Measurements from ENCODE around the gene RPL22.
A peak's percentile ranks its signal among the peaks of the same experiment; 100 is the strongest.

RPL22 gene

DNA sequence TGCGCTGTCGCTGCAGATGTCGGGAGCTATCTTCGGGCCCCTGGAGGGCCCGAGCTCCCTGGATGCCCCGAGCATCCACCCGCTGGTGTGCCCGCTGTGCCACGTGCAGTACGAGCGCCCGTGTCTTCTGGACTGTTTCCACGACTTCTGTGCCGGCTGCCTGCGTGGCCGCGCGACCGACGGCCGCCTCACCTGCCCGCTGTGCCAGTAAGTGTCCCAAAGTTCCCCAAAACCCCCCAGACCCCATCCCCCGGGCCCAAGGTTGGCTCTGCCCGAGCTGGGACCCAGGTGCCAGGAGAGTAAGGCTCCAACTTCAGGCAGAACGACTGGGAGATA is 7.1 kb upstream of the RPL22 start:
- DNase-seq (ENCODE audit: insufficient read length, low spot score) (no peak), FAIRE-seq (no peak)
- TF ChIP-seq PAX5 (IDR thresholded peaks at IDR 0.05; ENCODE audit: insufficient read depth, low read length, severe bottlenecking) (no peak), POLR2A (IDR thresholded peaks at IDR 0.05; ENCODE audit: low read depth, low read length) (no peak), POU2F2 (IDR thresholded peaks at IDR 0.05; ENCODE audit: low read depth, low read length) (no peak), TAF1 (IDR thresholded peaks at IDR 0.05; ENCODE audit: low read depth, low read length) (no peak), SPI1 (IDR thresholded peaks at IDR 0.05; ENCODE audit: low read depth, low read length) (no peak), POLR2AphosphoS5 (IDR thresholded peaks at IDR 0.05; ENCODE audit: low read depth, low read length) (no peak)

DNA sequence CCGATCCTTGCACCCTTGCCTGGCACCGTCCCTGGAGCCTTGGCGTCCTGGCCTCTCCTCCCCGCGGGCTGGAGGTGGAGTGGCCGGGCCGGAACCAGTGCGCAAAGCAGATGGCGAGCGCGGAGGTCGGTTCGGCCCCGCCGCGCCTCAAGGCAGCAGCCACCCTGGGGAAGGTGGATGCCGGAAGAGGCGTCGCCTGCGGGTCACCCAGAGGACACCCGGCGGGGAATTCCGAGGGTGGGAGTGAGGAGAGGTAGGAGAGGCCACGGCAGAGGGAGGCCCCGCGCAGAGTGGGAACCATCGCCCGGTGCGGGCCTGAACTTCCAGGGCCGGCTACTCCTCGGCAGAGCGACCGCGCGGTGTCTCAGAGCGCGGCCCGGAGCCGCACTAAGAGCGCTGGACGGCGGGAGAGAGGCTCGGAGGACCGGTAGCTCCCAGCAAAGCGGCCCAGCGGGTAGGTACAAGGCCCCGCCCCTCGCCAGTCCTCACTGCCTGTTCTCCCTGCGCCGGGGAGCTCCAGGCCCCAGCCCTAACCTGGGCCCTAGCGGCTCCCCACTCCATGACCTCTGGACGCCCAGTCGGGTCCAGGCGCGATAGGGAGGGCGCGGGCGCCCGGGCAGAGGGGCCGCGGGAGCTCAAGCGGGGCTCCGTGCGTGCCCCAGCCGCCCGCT is 6.6 kb upstream of the RPL22 start, which contains the start of gene RNF207:
Gene RNF207 (plus strand): TSS at position 271 of the 671 bp plus-strand sequence. CDS start 417 bp downstream, outside the sequence.
- FAIRE-seq: peak; percentile 89
- TF ChIP-seq POLR2AphosphoS5 (IDR thresholded peaks at IDR 0.05; ENCODE audit: low read depth, low read length) (peak; percentile 58), POU2F2 (IDR thresholded peaks at IDR 0.05; ENCODE audit: low read depth, low read length) (no peak), SPI1 (IDR thresholded peaks at IDR 0.05; ENCODE audit: low read depth, low read length) (no peak), PAX5 (IDR thresholded peaks at IDR 0.05; ENCODE audit: insufficient read depth, low read length, severe bottlenecking) (no peak), TAF1 (IDR thresholded peaks at IDR 0.05; ENCODE audit: low read depth, low read length) (peak; percentile 47; the same call in 1 of the 2 replicates), POLR2A (IDR thresholded peaks at IDR 0.05; ENCODE audit: low read depth, low read length) (peak; percentile 69)
- DNase-seq (ENCODE audit: insufficient read length, low spot score): peak; percentile 86

GRCh38 chr1:6202256-6202655 is 2.9 kb upstream of the RPL22 start:
- no peak for DNase-seq (ENCODE audit: insufficient read length, low spot score)
- FAIRE-seq: no peak
- TF ChIP-seq POU2F2 (IDR thresholded peaks at IDR 0.05; ENCODE audit: low read depth, low read length) (no peak), SPI1 (IDR thresholded peaks at IDR 0.05; ENCODE audit: low read depth, low read length) (no peak), TAF1 (IDR thresholded peaks at IDR 0.05; ENCODE audit: low read depth, low read length) (no peak), PAX5 (IDR thresholded peaks at IDR 0.05; ENCODE audit: insufficient read depth, low read length, severe bottlenecking) (no peak), POLR2AphosphoS5 (IDR thresholded peaks at IDR 0.05; ENCODE audit: low read depth, low read length) (no peak), POLR2A (IDR thresholded peaks at IDR 0.05; ENCODE audit: low read depth, low read length) (no peak)

GRCh38 chr1:6200188-6200809 is 904 bp upstream of the RPL22 start:
- FAIRE-seq (no peak), DNase-seq (ENCODE audit: insufficient read length, low spot score) (no peak)
- no peak for TF ChIP-seq POLR2AphosphoS5 (IDR thresholded peaks at IDR 0.05; ENCODE audit: low read depth, low read length)
- no peak for TF ChIP-seq SPI1 (IDR thresholded peaks at IDR 0.05; ENCODE audit: low read depth, low read length)
- TF ChIP-seq TAF1 (IDR thresholded peaks at IDR 0.05; ENCODE audit: low read depth, low read length): no peak

GRCh38 chr1:6198646-6199297 is 623 bp downstream of the RPL22 start:
- TF ChIP-seq POU2F2 (IDR thresholded peaks at IDR 0.05; ENCODE audit: low read depth, low read length) (no peak), POLR2AphosphoS5 (IDR thresholded peaks at IDR 0.05; ENCODE audit: low read depth, low read length) (no peak), PAX5 (IDR thresholded peaks at IDR 0.05; ENCODE audit: insufficient read depth, low read length, severe bottlenecking) (no peak), TAF1 (IDR thresholded peaks at IDR 0.05; ENCODE audit: low read depth, low read length) (no peak), SPI1 (IDR thresholded peaks at IDR 0.05; ENCODE audit: low read depth, low read length) (no peak), POLR2A (IDR thresholded peaks at IDR 0.05; ENCODE audit: low read depth, low read length) (no peak)
- DNase-seq (ENCODE audit: insufficient read length, low spot score) (no peak), FAIRE-seq (no peak)

- FAIRE-seq: no peak
- DNase-seq (ENCODE audit: insufficient read length, low spot score): no peak
- TF ChIP-seq POLR2A (IDR thresholded peaks at IDR 0.05; ENCODE audit: low read depth, low read length) (no peak), SPI1 (IDR thresholded peaks at IDR 0.05; ENCODE audit: low read depth, low read length) (no peak), POLR2AphosphoS5 (IDR thresholded peaks at IDR 0.05; ENCODE audit: low read depth, low read length) (no peak), TAF1 (IDR thresholded peaks at IDR 0.05; ENCODE audit: low read depth, low read length) (no peak), POU2F2 (IDR thresholded peaks at IDR 0.05; ENCODE audit: low read depth, low read length) (no peak)
Measured at GRCh38 chr1:6197746-6198427, 1.5 kb downstream of the RPL22 start.

DNA sequence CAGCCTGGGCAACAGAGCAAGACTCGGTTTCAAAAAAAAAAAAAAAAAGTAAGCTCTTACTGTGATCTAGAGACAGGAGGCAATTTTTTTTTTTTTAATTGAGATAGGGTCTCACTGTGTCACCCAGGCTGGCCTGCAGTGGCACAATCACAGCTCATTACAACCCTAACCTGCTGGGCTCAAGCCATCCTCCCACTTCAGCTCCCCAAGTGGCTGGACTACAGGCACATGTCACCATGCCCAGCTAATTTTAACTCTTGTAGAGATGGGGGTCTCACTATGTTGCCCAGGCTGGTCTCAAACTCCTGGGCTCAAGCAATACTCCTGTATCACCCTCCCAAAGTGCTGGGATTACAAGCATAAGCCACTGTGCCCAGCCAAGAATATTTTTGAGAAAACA is 7.4 kb downstream of the RPL22 start:
- DNase-seq (ENCODE audit: insufficient read length, low spot score) (no peak), FAIRE-seq (no peak)
- TF ChIP-seq POU2F2 (IDR thresholded peaks at IDR 0.05; ENCODE audit: low read depth, low read length) (no peak), POLR2AphosphoS5 (IDR thresholded peaks at IDR 0.05; ENCODE audit: low read depth, low read length) (no peak), SPI1 (IDR thresholded peaks at IDR 0.05; ENCODE audit: low read depth, low read length) (no peak), POLR2A (IDR thresholded peaks at IDR 0.05; ENCODE audit: low read depth, low read length) (no peak), PAX5 (IDR thresholded peaks at IDR 0.05; ENCODE audit: insufficient read depth, low read length, severe bottlenecking) (no peak)

DNA sequence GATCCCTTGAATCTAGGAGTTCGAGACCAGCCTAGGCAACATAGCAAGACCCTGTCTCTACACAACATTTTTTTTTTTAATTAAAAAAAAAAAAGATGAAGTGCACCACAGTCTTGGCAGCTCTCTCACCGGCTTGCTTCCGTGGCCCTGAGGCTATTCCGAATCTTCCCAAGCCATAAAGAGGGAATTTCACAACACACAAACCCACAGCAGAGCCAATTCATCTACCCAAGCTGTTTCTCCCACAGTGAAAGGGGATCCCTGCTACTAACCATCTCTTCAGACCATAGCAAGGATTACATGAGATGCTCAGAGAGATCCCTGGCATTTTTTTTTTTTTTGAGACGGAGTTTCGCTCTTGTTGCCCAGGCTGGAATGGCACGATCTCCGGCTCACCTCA is 10.9 kb downstream of the RPL22 start:
- TF ChIP-seq TAF1 (IDR thresholded peaks at IDR 0.05; ENCODE audit: low read depth, low read length): no peak
- DNase-seq (ENCODE audit: insufficient read length, low spot score) (no peak), FAIRE-seq (no peak)

- FAIRE-seq (peak; percentile 50), DNase-seq (ENCODE audit: insufficient read length, low spot score) (no peak)
- TF ChIP-seq TAF1 (IDR thresholded peaks at IDR 0.05; ENCODE audit: low read depth, low read length): no peak
- peak; percentile 63; the same call in 1 of the 2 replicates for TF ChIP-seq POLR2AphosphoS5 (IDR thresholded peaks at IDR 0.05; ENCODE audit: low read depth, low read length)
- TF ChIP-seq POLR2A (IDR thresholded peaks at IDR 0.05; ENCODE audit: low read depth, low read length): peak; percentile 40; the same call in 1 of the 2 replicates
- no peak for TF ChIP-seq PAX5 (IDR thresholded peaks at IDR 0.05; ENCODE audit: insufficient read depth, low read length, severe bottlenecking)
Measured at GRCh38 chr1:6185635-6186382, 13.6 kb downstream of the RPL22 start.
